Activated CD4-positive, CD25-positive, alpha-beta regulatory T cell (primary cell): Measurements from ENCODE around the gene CD9.
"Not testable (repeated sequence)": the region's sequence is repeated elsewhere in the genome, so short reads cannot be mapped to it uniquely, and the experiment has no call there.

Experiments
- DNase-seq, 4 experiments: peaks; one replicate each; lab custom pipeline; 2025; lab: John Stamatoyannopoulos, UW

The CD9 gene

GRCh38 chr12:6200256-6201212 is at the start of gene CD9:
Gene CD9 (plus strand): TSS chr12:6200400. CDS start chr12:6200500, 100 bp downstream.
- DNase-seq = no peak

- DNase-seq = no peak
Measured at GRCh38 chr12:6154730-6155459, 45.3 kb upstream of the CD9 start.

- DNase-seq = no peak
Measured at GRCh38 chr12:6157482-6157881, 42.7 kb upstream of the CD9 start.

- no peak for DNase-seq
Measured at GRCh38 chr12:6158255-6158654, 41.9 kb upstream of the CD9 start.

- DNase-seq = no peak
Measured at GRCh38 chr12:6158749-6159148, 41.5 kb upstream of the CD9 start.

GRCh38 chr12:6159166-6160011 is 40.8 kb upstream of the CD9 start:
- DNase-seq = not testable (repeated sequence)

- DNase-seq = not testable (repeated sequence)
Measured at GRCh38 chr12:6160049-6160649, 40.1 kb upstream of the CD9 start.

GRCh38 chr12:6161124-6161882 is 38.9 kb upstream of the CD9 start:
- DNase-seq = no peak

GRCh38 chr12:6163416-6164060 is 36.7 kb upstream of the CD9 start:
- no peak for DNase-seq

GRCh38 chr12:6165395-6165794 is 34.8 kb upstream of the CD9 start:
- no peak for DNase-seq

GRCh38 chr12:6166808-6167207 is 33.4 kb upstream of the CD9 start:
- DNase-seq = no peak

- peak in 1 of 4 experiments; percentile 62 for DNase-seq
Measured at GRCh38 chr12:6167327-6168280, 32.6 kb upstream of the CD9 start.

- no peak for DNase-seq
Measured at GRCh38 chr12:6171409-6172015, 28.7 kb upstream of the CD9 start.

GRCh38 chr12:6172086-6172485 is 28.1 kb upstream of the CD9 start:
- DNase-seq = no peak

- DNase-seq = no peak
Measured at GRCh38 chr12:6172862-6173261, 27.3 kb upstream of the CD9 start.

- no peak for DNase-seq
Measured at GRCh38 chr12:6177642-6178358, 22.4 kb upstream of the CD9 start.

GRCh38 chr12:6178981-6179761 is 21.0 kb upstream of the CD9 start:
- DNase-seq = no peak
